GM23338 (cell line): Measurements from ENCODE around the gene AIRE. TPM values are rescaled to one million over a fixed set of nuclear protein-coding genes. Genes with fewer than 3 reads are reported as not detected.

Experiments
- ATAC-seq: fragments of 200-7000 bp; cut with Tn5 transposase; 3 replicates; pipeline ENCODE4 v1.9.1; 2020
- DNase-seq: peaks from one replicate; pipeline ENCODE4 v3.0.0-alpha.2; 2015; ENCODE audit warnings: low spot score
- H2AFZ ChIP-seq: fragments of 200-600 bp; sonication (generic); 2 replicates; pipeline ENCODE4 v1.8.0; 2016; ENCODE audit warnings: antibody characterized with exemption, mild to moderate bottlenecking, moderate library complexity
- H3F3A ChIP-seq: fragments of 200-600 bp; sonication (generic); replicated peaks from 2 replicates; pipeline ENCODE4 v1.8.0; 2017; ENCODE audit warnings: antibody characterized with exemption, mixed run types, low read depth
- H3K27ac ChIP-seq: fragments of 200-600 bp; sonication (generic); 2 replicates; pipeline ENCODE4 v1.6.1; 2016; ENCODE audit warnings: low read depth
- H3K27me3 ChIP-seq: fragments of 200-600 bp; sonication (generic); 2 replicates; pipeline ENCODE4 v1.8.0; 2016; ENCODE audit warnings: mild to moderate bottlenecking, mixed run types, moderate library complexity; ENCODE audit not compliant: insufficient read depth
- H3K36me3 ChIP-seq: fragments of 200-600 bp; sonication (generic); 2 replicates; pipeline ENCODE4 v1.8.0; 2016; ENCODE audit warnings: mild to moderate bottlenecking; ENCODE audit not compliant: insufficient read depth
- H3K4me1 ChIP-seq: fragments of 200-600 bp; sonication (generic); 2 replicates; pipeline ENCODE4 v1.8.0; 2016; ENCODE audit warnings: mild to moderate bottlenecking, moderate library complexity; ENCODE audit not compliant: insufficient read depth
- H3K4me2 ChIP-seq: fragments of 200-600 bp; sonication (generic); 2 replicates; pipeline ENCODE4 v1.7.1; 2017; ENCODE audit warnings: mixed run types
- H3K4me3 ChIP-seq: fragments of 200-600 bp; sonication (generic); 2 replicates; pipeline ENCODE4 v1.6.1; 2016; ENCODE audit warnings: mixed run types
- H3K79me2 ChIP-seq: fragments of 200-600 bp; sonication (generic); replicated peaks from 2 replicates; pipeline ENCODE4 v1.8.0; 2017; ENCODE audit warnings: mild to moderate bottlenecking; ENCODE audit not compliant: insufficient read depth
- H3K9me2 ChIP-seq: fragments of 200-600 bp; sonication (generic); 2 replicates; pipeline ENCODE4 v1.8.0; 2017; ENCODE audit not compliant: insufficient read depth
- H4K20me1 ChIP-seq: fragments of 200-600 bp; sonication (generic); replicated peaks from 2 replicates; pipeline ENCODE4 v1.8.0; 2017; ENCODE audit warnings: mild to moderate bottlenecking; ENCODE audit not compliant: insufficient read depth
- H3K27ac Mint-ChIP-seq: 2 replicates; pipeline ENCODE4 v1.8.0; 2020; ENCODE audit warnings: inconsistent platforms, mild to moderate bottlenecking, moderate library complexity, mixed read lengths
- H3K27me3 Mint-ChIP-seq: 3 replicates; pipeline ENCODE4 v1.8.0; 2022; ENCODE audit warnings: low read depth, mild to moderate bottlenecking, moderate library complexity, mixed read lengths, inconsistent platforms; ENCODE audit not compliant: insufficient read depth, poor library complexity
- H3K36me3 Mint-ChIP-seq: 3 replicates; pipeline ENCODE4 v1.8.0; 2021; ENCODE audit warnings: low read depth, mild to moderate bottlenecking, inconsistent platforms, moderate library complexity, mixed read lengths
- H3K4me1 Mint-ChIP-seq: 3 replicates; pipeline ENCODE4 v1.8.0; 2020; ENCODE audit warnings: mild to moderate bottlenecking, inconsistent platforms, mixed read lengths
- H3K4me3 Mint-ChIP-seq: 3 replicates; pipeline ENCODE4 v1.8.0; 2021; ENCODE audit warnings: moderate library complexity, mild to moderate bottlenecking, inconsistent platforms, mixed read lengths
- H3K9me3 Mint-ChIP-seq: 3 replicates; pipeline ENCODE4 v1.8.0; 2020; ENCODE audit warnings: moderate library complexity, mild to moderate bottlenecking, inconsistent platforms, mixed read lengths
- CREB1 ChIP-seq: fragments of 250-450 bp; sonication (Bioruptor Pico); IDR thresholded peaks from 2 replicates; pipeline ENCODE4 v1.5.0; 2020; ENCODE audit warnings: low read depth, mild to moderate bottlenecking, moderate library complexity
- CTCF ChIP-seq, 2 experiments: fragments of 200-600 bp in 1 of 2; sonication (generic) in 1 of 2; conservative IDR thresholded peaks; 2 replicates each; pipeline versions ENCODE4 v1.5.1 to v1.6.1; 2016 to 2017; ENCODE audit warnings: antibody characterized with exemption in 2 of 2, low read depth in 2 of 2, mild to moderate bottlenecking in 2 of 2, moderate library complexity in 1 of 2
- NANOG ChIP-seq: IDR thresholded peaks from 2 replicates; pipeline ENCODE4 v1.6.1; 2016; ENCODE audit warnings: antibody characterized with exemption, borderline replicate concordance
- REST ChIP-seq: IDR thresholded peaks from one replicate; pipeline ENCODE4 v1.6.1; 2018; ENCODE audit warnings: antibody characterized with exemption; ENCODE audit not compliant: unreplicated experiment
- STAT1 ChIP-seq: IDR thresholded peaks from one replicate; pipeline ENCODE4 v1.6.1; 2016; ENCODE audit warnings: antibody characterized with exemption; ENCODE audit not compliant: unreplicated experiment
- ZNF331 ChIP-seq: fragments of 250-450 bp; sonication (Bioruptor Pico); IDR thresholded peaks from 2 replicates; pipeline ENCODE4 v1.5.0; 2020; ENCODE audit warnings: low read depth, mild to moderate bottlenecking, moderate library complexity
- polyA plus RNA-seq: library from polyadenylated mRNA; unstranded; fragments of >200 nt; fragmentation: Nextera tagmentation; extraction: Ambion mirVana; gene quantifications from 2 replicates; pipeline ENCODE4 v1.2.1, GENCODE V29; 2016
- total RNA-seq: library from RNA; depleted of rRNA; stranded (reverse); fragments of >200 nt; shearing (Covaris generic); gene quantifications from 2 replicates; pipeline ENCODE4 v1.2.3, GENCODE V29; 2014

Gene AIRE
- total and polyA plus RNA-seq, 2 experiments from 2014 or later: 0.10 TPM; not detected in 1

DNA sequence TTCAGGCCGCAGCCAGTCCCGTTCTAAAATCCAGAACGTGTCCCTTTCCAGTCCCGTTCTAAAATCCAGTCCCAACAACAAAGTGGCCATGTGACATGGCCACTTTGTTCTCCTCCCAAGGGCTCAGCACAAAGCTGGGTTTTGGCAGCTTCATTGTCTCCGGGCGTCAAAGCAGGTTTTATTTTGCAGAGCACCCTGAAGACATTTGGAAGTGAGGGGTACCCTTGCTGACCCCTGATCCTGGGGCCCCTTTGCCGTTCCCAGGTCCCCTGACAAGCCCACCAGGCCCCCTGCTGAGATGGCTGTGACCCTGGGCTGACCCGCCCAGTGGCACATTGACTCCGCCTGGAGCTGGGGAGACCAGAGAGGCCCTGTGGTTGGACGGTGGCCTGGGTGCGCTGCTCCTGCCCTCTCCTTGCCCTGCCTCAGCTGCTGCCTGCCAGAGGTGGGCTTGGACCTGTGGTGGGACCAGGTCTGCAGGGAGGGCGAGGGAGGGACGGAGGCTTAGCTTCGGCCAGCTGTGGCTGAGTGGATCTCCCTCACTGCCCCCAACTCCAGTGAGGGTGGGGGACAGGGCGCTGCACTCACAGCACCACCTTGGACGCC lies 18.4 kb downstream of the AIRE start:
- Histone ChIP-seq H3K9me2 (no peaks in the 10 kb centered on the region), H4K20me1 (no peaks in the 10 kb centered on the region), H3K4me1 (no peaks in the 10 kb centered on the region), H2AFZ (no peak overlapping the region), H3F3A (0 out of 2 replicates have a peak, but pooled peaks cover 4% of the 10 kb centered on the region), H3K4me2 (no peak overlapping the region), H3K27ac (no peak overlapping the region), H3K79me2 (0 out of 2 replicates have a peak, but pooled peaks cover 3% of the 10 kb centered on the region), H3K27me3 (no peaks in the 10 kb centered on the region), H3K36me3 (no peaks in the 10 kb centered on the region), H3K4me3 (no peak overlapping the region)
- no peak for DNase-seq
- TF ChIP-seq NANOG: no peak
- no peak for TF ChIP-seq ZNF331 (CRISPR knock-in tag)
- no peak for TF ChIP-seq CREB1
- TF ChIP-seq STAT1: no peak
- H3K27ac Mint-ChIP-seq: no peak overlapping the region
- no peaks in the 10 kb centered on the region for H3K9me3 Mint-ChIP-seq
- H3K27me3 Mint-ChIP-seq: peaks cover 7% of the 10 kb centered on the region
- no peaks in the 10 kb centered on the region for H3K36me3 Mint-ChIP-seq
- no peak overlapping the region for H3K4me3 Mint-ChIP-seq
- H3K4me1 Mint-ChIP-seq: peaks cover 15% of the 10 kb centered on the region
- no peak for ATAC-seq

DNA sequence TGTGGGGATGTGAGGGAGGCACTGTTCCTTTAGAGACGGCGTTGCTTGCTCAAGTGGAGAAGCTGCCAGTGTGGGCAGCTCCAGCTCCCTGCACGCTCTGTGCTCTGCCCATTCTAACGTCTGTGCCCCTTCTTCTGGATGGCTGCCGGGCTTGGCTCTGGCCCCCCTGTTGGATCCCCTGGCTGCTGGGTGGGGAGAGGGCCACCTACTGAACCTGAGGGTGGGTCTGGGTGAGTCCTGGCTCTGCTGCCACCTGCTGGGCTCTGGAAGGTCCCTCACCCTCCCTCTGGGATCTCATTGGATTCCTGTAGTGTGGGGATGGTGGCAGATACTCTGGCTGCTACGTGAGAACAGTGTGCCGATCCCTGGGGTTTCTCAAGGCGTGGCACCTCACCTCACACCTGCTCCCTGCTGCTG lies 19.2 kb downstream of the AIRE start:
- DNase-seq: peak; percentile 62
- Mint-ChIP-seq H3K4me1 (peaks cover 12% of the 10 kb centered on the region), H3K9me3 (no peaks in the 10 kb centered on the region), H3K36me3 (no peaks in the 10 kb centered on the region), H3K27ac (no peak overlapping the region; the same call in 1 of the 2 replicates), H3K27me3 (peaks cover 5% of the 10 kb centered on the region), H3K4me3 (no peak overlapping the region)
- no peaks in the 10 kb centered on the region for H4K20me1 ChIP-seq
- 0 out of 2 replicates have a peak, but pooled peaks cover 3% of the 10 kb centered on the region for H3K79me2 ChIP-seq
- H3K4me1 ChIP-seq: no peaks in the 10 kb centered on the region
- H3K27me3 ChIP-seq: no peaks in the 10 kb centered on the region
- H3F3A ChIP-seq: 0 out of 2 replicates have a peak, but pooled peaks cover 4% of the 10 kb centered on the region
- no peaks in the 10 kb centered on the region for H3K9me2 ChIP-seq
- H3K4me3 ChIP-seq: no peak overlapping the region
- H3K4me2 ChIP-seq: no peak overlapping the region
- no peak overlapping the region for H2AFZ ChIP-seq
- peak; percentile 52 for ATAC-seq
- H3K27ac ChIP-seq: no peak overlapping the region
- H3K36me3 ChIP-seq: no peaks in the 10 kb centered on the region
- peak; percentile 49 to 66 for TF ChIP-seq CTCF (conservative IDR thresholded peaks at IDR 0.05; ENCODE audit: low read depth in 2 of 2)
- no peak for TF ChIP-seq REST
